KMS-11 (cell line): ENCODE data around the gene SLC35F4.
"Not testable (repeated sequence)": the region's sequence is repeated elsewhere in the genome, so short reads cannot be mapped to it uniquely, and the experiment has no call there.

Experiments used
- H2AFZ ChIP-seq: fragments of 200-600 bp; sonication (generic); 2 replicates; pipeline ENCODE4 v1.6.1; 2016; ENCODE audit warnings: antibody characterized with exemption, mixed run types, low read depth
- H3K27ac ChIP-seq: fragments of 200-600 bp; sonication (generic); 2 replicates; pipeline ENCODE4 v1.6.1; 2016; ENCODE audit warnings: mild to moderate bottlenecking, mixed run types
- H3K27me3 ChIP-seq: fragments of 200-600 bp; sonication (generic); 2 replicates; pipeline ENCODE4 v1.6.1; 2017; ENCODE audit warnings: mild to moderate bottlenecking, low read depth, mixed run types, moderate library complexity; ENCODE audit not compliant: insufficient read depth
- H3K36me3 ChIP-seq: fragments of 200-600 bp; sonication (generic); 2 replicates; pipeline ENCODE4 v1.6.1; 2017; ENCODE audit warnings: mild to moderate bottlenecking, mixed run types; ENCODE audit not compliant: insufficient read depth
- H3K4me1 ChIP-seq: fragments of 200-600 bp; sonication (generic); 2 replicates; pipeline ENCODE4 v1.6.1; 2016; ENCODE audit warnings: mild to moderate bottlenecking, low read depth, mixed run types; ENCODE audit not compliant: poor library complexity, severe bottlenecking
- H3K4me2 ChIP-seq: fragments of 200-600 bp; sonication (generic); 2 replicates; pipeline ENCODE4 v1.7.0; 2016; ENCODE audit warnings: mild to moderate bottlenecking, mixed run types
- H3K4me3 ChIP-seq: fragments of 200-600 bp; sonication (generic); IDR thresholded peaks from 2 replicates; pipeline ENCODE4 v1.6.1; 2017; ENCODE audit warnings: low read depth, low read length, mixed read lengths; ENCODE audit not compliant: insufficient read depth
- H3K79me2 ChIP-seq: fragments of 200-600 bp; sonication (generic); 2 replicates; pipeline ENCODE4 v1.6.1; 2016; ENCODE audit warnings: low read depth, mixed run types; ENCODE audit not compliant: insufficient read depth
- H3K9ac ChIP-seq: fragments of 200-600 bp; sonication (generic); 2 replicates; pipeline ENCODE4 v1.6.1; 2016; ENCODE audit warnings: mild to moderate bottlenecking, mixed run types
- H4K20me1 ChIP-seq: fragments of 200-600 bp; sonication (generic); 2 replicates; pipeline ENCODE4 v1.6.1; 2016; ENCODE audit warnings: mild to moderate bottlenecking, mixed run types; ENCODE audit not compliant: insufficient read depth
- TF ChIP-seq, protein P1 (sequence below): fragments of 200-600 bp; sonication (generic); conservative IDR thresholded peaks from 2 replicates; pipeline ENCODE4 v1.6.1; 2017; ENCODE audit warnings: low read depth, mild to moderate bottlenecking, antibody characterized with exemption, low read length, moderate library complexity, mixed read lengths

Gene SLC35F4

GRCh38 chr14:57735276-57735675, 130.6 kb downstream of the SLC35F4 start:
- no peak overlapping the region for H3K4me2 ChIP-seq
- no peaks in the 10 kb centered on the region for H3K4me1 ChIP-seq
- no peak overlapping the region for H2AFZ ChIP-seq
- no peaks in the 10 kb centered on the region for H3K27me3 ChIP-seq
- no peaks in the 10 kb centered on the region for H3K36me3 ChIP-seq
- no peak overlapping the region for H3K9ac ChIP-seq
- H3K27ac ChIP-seq = no peak overlapping the region
- H3K79me2 ChIP-seq = no peaks in the 10 kb centered on the region
- H3K4me3 ChIP-seq = no peak overlapping the region
- TF ChIP-seq, protein P1, sequence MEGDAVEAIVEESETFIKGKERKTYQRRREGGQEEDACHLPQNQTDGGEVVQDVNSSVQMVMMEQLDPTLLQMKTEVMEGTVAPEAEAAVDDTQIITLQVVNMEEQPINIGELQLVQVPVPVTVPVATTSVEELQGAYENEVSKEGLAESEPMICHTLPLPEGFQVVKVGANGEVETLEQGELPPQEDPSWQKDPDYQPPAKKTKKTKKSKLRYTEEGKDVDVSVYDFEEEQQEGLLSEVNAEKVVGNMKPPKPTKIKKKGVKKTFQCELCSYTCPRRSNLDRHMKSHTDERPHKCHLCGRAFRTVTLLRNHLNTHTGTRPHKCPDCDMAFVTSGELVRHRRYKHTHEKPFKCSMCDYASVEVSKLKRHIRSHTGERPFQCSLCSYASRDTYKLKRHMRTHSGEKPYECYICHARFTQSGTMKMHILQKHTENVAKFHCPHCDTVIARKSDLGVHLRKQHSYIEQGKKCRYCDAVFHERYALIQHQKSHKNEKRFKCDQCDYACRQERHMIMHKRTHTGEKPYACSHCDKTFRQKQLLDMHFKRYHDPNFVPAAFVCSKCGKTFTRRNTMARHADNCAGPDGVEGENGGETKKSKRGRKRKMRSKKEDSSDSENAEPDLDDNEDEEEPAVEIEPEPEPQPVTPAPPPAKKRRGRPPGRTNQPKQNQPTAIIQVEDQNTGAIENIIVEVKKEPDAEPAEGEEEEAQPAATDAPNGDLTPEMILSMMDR = no peak
- no peaks in the 10 kb centered on the region for H4K20me1 ChIP-seq

DNA sequence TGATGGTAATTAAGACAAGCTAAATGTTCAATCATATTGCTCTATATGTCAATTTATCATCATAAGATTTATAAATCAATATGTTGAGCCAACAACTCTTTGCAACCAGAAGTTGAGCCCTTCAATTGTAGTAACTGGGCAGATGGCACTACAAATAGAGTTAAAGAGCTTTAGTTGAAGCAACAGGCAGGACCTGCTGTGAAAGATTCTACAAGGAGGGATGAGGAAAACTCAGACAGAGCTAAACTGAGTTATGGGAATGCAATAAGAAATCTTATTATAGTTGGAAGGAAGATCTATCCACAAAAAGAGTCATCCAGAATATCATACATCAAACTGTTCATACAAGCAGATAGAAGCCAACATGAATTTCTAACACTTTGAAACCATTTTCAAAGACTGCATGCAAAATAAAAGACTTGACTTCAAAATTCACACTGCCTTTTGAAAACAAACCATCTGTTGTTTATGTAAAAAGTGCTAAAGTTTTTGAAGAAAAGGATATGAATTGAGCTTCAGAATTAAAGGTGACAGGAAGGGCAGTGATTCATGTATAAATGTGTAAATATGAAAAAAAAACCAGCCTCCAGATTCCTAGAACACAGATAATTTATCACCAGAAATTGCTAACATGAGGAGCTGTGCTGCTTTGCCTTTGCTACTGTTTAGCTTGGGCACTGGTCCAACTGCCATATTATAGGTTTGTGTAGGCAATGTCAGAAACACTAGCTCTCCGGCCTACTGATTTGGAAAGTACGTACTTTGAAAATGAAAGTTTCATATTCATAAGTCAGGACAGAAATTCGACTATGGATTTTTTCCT, 133.2 kb downstream of the SLC35F4 start:
- Histone ChIP-seq H4K20me1 (no peaks in the 10 kb centered on the region), H3K4me1 (no peaks in the 10 kb centered on the region), H3K27ac (no peak overlapping the region), H3K79me2 (no peaks in the 10 kb centered on the region), H3K27me3 (no peaks in the 10 kb centered on the region), H3K36me3 (no peaks in the 10 kb centered on the region), H3K4me2 (no peak overlapping the region), H3K9ac (no peak overlapping the region), H3K4me3 (no peak overlapping the region), H2AFZ (no peak overlapping the region)
- TF ChIP-seq, protein P1 = no peak

- no peak overlapping the region for H3K4me2 ChIP-seq
- H3K4me1 ChIP-seq = no peaks in the 10 kb centered on the region
- H3K4me3 ChIP-seq = no peak overlapping the region
- no peaks in the 10 kb centered on the region for H4K20me1 ChIP-seq
- no peaks in the 10 kb centered on the region for H3K79me2 ChIP-seq
- H3K9ac ChIP-seq = no peak overlapping the region
- no peaks in the 10 kb centered on the region for H3K27me3 ChIP-seq
- TF ChIP-seq, protein P1 = no peak
- no peak overlapping the region for H2AFZ ChIP-seq
- H3K27ac ChIP-seq = no peak overlapping the region
- H3K36me3 ChIP-seq = no peaks in the 10 kb centered on the region
These were observed 136.4 kb downstream of the SLC35F4 start for GRCh38 chr14:57729208-57730187.

GRCh38 chr14:57725399-57726077, 140.4 kb downstream of the SLC35F4 start:
- H3K4me1 ChIP-seq = no peaks in the 10 kb centered on the region
- no peak overlapping the region for H3K27ac ChIP-seq
- H3K4me2 ChIP-seq = no peak overlapping the region
- TF ChIP-seq, protein P1 = no peak
- no peak overlapping the region for H3K4me3 ChIP-seq
- H3K79me2 ChIP-seq = no peaks in the 10 kb centered on the region
- no peak overlapping the region for H2AFZ ChIP-seq
- H3K9ac ChIP-seq = no peak overlapping the region
- H3K27me3 ChIP-seq = no peaks in the 10 kb centered on the region
- H4K20me1 ChIP-seq = no peaks in the 10 kb centered on the region
- H3K36me3 ChIP-seq = no peaks in the 10 kb centered on the region

DNA sequence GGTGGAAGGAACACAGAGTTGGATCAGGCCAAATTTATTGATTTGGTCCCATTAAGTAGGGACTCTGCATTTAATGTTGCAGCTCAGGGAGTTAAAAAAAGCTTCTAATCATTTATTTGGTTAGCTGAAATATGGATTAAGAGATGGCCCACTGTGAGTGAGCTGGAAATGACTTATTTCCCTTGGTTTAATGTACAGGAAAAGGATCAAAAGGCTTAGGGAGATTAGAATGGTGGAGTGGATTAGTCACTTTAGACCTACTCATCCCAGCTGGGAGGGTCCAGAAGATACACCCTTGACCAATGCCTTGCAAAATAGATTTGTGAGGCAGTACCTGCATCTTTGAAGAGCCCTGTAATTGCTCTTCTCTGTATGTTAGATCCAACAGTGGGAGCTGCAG, 143.8 kb downstream of the SLC35F4 start:
- H3K27ac ChIP-seq, H3K9ac ChIP-seq, H3K36me3 ChIP-seq, H3K79me2 ChIP-seq, H3K4me2 ChIP-seq, H2AFZ ChIP-seq, H3K4me3 ChIP-seq, H3K27me3 ChIP-seq, H4K20me1 ChIP-seq, H3K4me1 ChIP-seq: not testable (repeated sequence)
